ENCODE measurements around the gene CLEC9A. TPM values are rescaled to one million over a fixed set of nuclear protein-coding genes. Genes with fewer than 3 reads are reported as not detected.

Gene CLEC9A
- total RNA-seq, 6 donors from 2014 or later, result 0.31 to 0.89 (median 0.57) TPM; not detected in 3

DNA sequence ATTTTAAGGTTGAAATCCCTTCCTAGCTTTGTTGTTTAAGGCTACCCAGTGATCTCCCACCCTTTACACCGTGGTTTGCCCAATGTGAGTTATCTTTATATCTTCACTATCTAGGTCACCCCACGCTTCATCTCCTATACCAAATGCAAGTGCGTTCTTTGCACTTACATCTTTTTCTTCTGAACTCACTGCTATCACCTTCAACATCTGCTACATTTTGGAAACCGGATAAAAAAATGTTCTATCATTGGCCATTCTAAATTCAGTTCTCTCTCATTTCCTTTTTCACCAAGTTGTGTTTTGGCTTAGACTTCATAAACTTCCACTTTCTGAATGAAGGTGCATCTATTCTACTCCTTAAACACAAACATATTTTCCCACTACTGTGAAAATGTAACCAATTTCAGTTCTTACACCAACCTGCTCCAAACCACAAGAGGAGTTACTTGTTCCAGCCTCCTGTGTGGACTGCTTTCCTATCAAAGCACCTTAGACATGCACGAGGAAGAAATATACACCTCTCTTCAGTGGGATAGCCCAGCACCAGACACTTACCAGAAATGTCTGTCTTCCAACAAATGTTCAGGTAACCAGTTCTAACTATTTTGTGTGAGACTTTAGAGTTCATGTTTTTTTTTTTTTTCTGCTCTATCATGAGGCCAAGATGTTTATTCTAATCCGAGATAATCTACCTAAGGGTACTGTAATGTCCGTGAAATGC, 21.9 kb downstream of the CLEC9A start:
- TF ChIP-seq EP300 (IDR thresholded peaks at IDR 0.05) (no peak), POLR2AphosphoS5 (IDR thresholded peaks at IDR 0.05) (no peak), POLR2A (IDR thresholded peaks at IDR 0.05) (no peak)
- TF ChIP-seq, protein P1, sequence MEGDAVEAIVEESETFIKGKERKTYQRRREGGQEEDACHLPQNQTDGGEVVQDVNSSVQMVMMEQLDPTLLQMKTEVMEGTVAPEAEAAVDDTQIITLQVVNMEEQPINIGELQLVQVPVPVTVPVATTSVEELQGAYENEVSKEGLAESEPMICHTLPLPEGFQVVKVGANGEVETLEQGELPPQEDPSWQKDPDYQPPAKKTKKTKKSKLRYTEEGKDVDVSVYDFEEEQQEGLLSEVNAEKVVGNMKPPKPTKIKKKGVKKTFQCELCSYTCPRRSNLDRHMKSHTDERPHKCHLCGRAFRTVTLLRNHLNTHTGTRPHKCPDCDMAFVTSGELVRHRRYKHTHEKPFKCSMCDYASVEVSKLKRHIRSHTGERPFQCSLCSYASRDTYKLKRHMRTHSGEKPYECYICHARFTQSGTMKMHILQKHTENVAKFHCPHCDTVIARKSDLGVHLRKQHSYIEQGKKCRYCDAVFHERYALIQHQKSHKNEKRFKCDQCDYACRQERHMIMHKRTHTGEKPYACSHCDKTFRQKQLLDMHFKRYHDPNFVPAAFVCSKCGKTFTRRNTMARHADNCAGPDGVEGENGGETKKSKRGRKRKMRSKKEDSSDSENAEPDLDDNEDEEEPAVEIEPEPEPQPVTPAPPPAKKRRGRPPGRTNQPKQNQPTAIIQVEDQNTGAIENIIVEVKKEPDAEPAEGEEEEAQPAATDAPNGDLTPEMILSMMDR (IDR thresholded peaks at IDR 0.05), result no peak

DNA sequence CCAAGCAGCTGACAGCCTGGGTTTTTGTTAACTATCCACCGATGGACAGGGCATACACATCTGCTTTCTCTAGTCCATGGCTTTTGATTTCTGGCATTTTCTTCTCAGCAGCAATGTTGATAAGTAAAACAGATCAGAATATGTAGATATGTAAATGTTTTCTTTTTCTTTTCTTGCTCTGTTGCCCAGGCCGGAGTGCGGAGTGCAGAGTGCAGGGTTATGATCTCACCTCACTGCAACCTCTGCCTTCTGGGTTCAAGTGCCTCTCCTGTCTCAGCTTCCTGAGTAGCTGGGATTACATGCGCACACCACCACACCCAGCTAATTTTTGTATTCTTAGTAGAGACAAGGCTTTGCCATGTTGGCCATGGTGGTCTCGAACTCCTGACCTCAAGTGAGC, 27.9 kb downstream of the CLEC9A start:
- Histone ChIP-seq H3K4me1 (no peaks in the 10 kb centered on the region), H3K36me3 (peaks cover 0 to 3% (median 0%) of the 10 kb centered on the region in 4 donors), H3K27me3 (no peaks in the 10 kb centered on the region), H3K27ac (no peak overlapping the region), H3K9me3 (no peaks in the 10 kb centered on the region), H3K4me3 (no peak overlapping the region)
- ATAC-seq (ENCODE audit: low FRiP score in 2 of 2) (no peak), DNase-seq (no peak)
- no peak for TF ChIP-seq EP300 (IDR thresholded peaks at IDR 0.05)
- no peak for TF ChIP-seq POLR2A (IDR thresholded peaks at IDR 0.05)
- TF ChIP-seq POLR2AphosphoS5 (IDR thresholded peaks at IDR 0.05), result no peak
- TF ChIP-seq, protein P1 (IDR thresholded peaks at IDR 0.05), result no peak
- 84 to 86% methylated on average over 5 of the region's 5 CpGs for WGBS, 2 donors

More for the DNA sequence above, 21.9 kb downstream of the CLEC9A start:
- H3K27ac ChIP-seq, result no peak overlapping the region
- DNase-seq (no peak), ATAC-seq (ENCODE audit: low FRiP score in 2 of 2) (no peak)
- no peak overlapping the region for H3K4me3 ChIP-seq
- no peaks in the 10 kb centered on the region for H3K27me3 ChIP-seq
- H3K36me3 ChIP-seq, result no peaks in the 10 kb centered on the region
- WGBS, 2 donors, result 62 to 64% methylated on average over 7 of the region's 7 CpGs
- H3K4me1 ChIP-seq, result no peaks in the 10 kb centered on the region
- H3K9me3 ChIP-seq, result no peaks in the 10 kb centered on the region

DNA sequence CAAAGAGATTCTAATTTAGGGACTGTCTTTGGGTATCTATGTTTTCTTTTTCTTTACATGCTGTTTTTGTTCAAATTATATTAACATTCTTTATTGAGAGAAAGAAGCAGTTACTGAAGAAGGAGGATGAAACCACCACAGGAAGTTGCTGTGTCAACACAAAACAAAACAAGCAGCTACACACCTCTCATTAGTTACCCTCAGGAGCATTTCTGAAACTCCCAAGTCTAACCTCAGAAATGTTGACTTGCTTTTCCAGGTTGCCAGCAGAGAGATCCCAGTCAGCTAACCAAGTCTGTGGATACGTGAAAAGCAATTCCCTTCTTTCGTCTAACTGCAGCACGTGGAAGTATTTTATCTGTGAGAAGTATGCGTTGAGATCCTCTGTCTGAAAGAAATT, 34.8 kb downstream of the CLEC9A start:
- Histone ChIP-seq H3K9me3 (no peaks in the 10 kb centered on the region), H3K27ac (peak overlapping the region in 1 of 4 donors; percentile 56), H3K4me1 (peaks cover 3 to 23% (median 7%) of the 10 kb centered on the region in 4 donors), H3K27me3 (no peaks in the 10 kb centered on the region), H3K36me3 (peaks cover 0 to 3% (median 0%) of the 10 kb centered on the region in 4 donors), H3K4me3 (no peak overlapping the region)
- 82 to 84% methylated on average over 4 of the region's 4 CpGs for WGBS, 2 donors
- DNase-seq (no peak), ATAC-seq (ENCODE audit: low FRiP score in 2 of 2) (no peak)
- TF ChIP-seq POLR2AphosphoS5 (IDR thresholded peaks at IDR 0.05), result no peak
- TF ChIP-seq POLR2A (IDR thresholded peaks at IDR 0.05), result no peak
- no peak for TF ChIP-seq EP300 (IDR thresholded peaks at IDR 0.05)
- TF ChIP-seq, protein P1 (IDR thresholded peaks at IDR 0.05), result no peak

DNA sequence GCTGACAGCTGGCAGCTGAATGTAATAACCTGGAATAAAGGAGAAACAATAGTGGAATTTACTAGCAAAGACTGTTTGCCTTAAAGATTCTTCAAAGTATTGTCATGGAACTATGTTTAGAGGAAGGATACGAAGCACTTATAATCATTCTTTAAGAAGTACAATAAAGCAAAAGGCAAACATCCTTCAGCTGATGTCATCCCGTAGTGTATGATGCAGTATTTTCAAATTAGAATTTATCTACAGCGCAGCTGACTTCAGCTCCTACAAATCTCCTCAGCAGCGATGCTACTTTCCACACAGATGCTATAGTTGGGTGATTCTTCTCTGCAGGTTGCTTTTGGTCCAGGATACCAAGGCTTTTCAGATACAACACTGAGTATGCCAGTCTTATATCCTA, 36.8 kb downstream of the CLEC9A start:
- Histone ChIP-seq H3K9me3 (no peaks in the 10 kb centered on the region), H3K36me3 (peaks cover 0 to 4% (median 1%) of the 10 kb centered on the region in 4 donors), H3K4me3 (no peak overlapping the region), H3K27ac (peak overlapping the region in 3 of 4 donors; percentile 71 to 87 (median 77)), H3K4me1 (peaks cover 3 to 23% (median 7%) of the 10 kb centered on the region in 4 donors), H3K27me3 (no peaks in the 10 kb centered on the region)
- ATAC-seq (ENCODE audit: low FRiP score in 2 of 2), result no peak
- 73 to 75% methylated on average over 4 of the region's 4 CpGs for WGBS, 2 donors
- no peak for DNase-seq
- TF ChIP-seq POLR2A (IDR thresholded peaks at IDR 0.05), result no peak
- no peak for TF ChIP-seq POLR2AphosphoS5 (IDR thresholded peaks at IDR 0.05)
- TF ChIP-seq EP300 (IDR thresholded peaks at IDR 0.05), result no peak
- TF ChIP-seq, protein P1 (IDR thresholded peaks at IDR 0.05), result no peak
